K562 (cell line): ENCODE measurements around the gene SESN2. TPM values are rescaled to one million over a fixed set of nuclear protein-coding genes. Genes with fewer than 3 reads are reported as not detected.

Experiments
- ADNP ChIP-seq: fragments of 200-800 bp; sonication (Bioruptor generic); IDR thresholded peaks from 2 replicates; pipeline ENCODE4 v1.6.1; 2016; ENCODE audit warnings: missing genetic modification characterization, missing compliant biosample characterization
- ATF7 ChIP-seq: fragments of 450-650 bp; IDR thresholded peaks from 2 replicates; pipeline ENCODE4 v1.7.1; 2014; ENCODE audit warnings: mild to moderate bottlenecking, moderate library complexity
- CBFA2T3 ChIP-seq: fragments of 450-650 bp; IDR thresholded peaks from 2 replicates; pipeline ENCODE4 v1.6.1; 2017
- ELF4 ChIP-seq: fragments of 450-650 bp; formaldehyde crosslinking; IDR thresholded peaks from 2 replicates; pipeline ENCODE4 v1.4.0; 2022; ENCODE audit warnings: missing genetic modification characterization
- GTF2F1 ChIP-seq: IDR thresholded peaks from 2 replicates; pipeline ENCODE4 v1.6.1; 2011; ENCODE audit warnings: low read depth, low read length, improper control_type of control experiment
- HDAC3 ChIP-seq: fragments of 450-650 bp; IDR thresholded peaks from 2 replicates; pipeline ENCODE4 v1.6.1; 2018; ENCODE audit warnings: borderline replicate concordance, mild to moderate bottlenecking, moderate library complexity; ENCODE audit not compliant: partially characterized antibody
- KAT8 ChIP-seq: fragments of 450-650 bp; IDR thresholded peaks from 2 replicates; pipeline ENCODE4 v1.6.1; 2016; ENCODE audit warnings: low read depth, mild to moderate bottlenecking
- KLF13 ChIP-seq: fragments of 450-650 bp; IDR thresholded peaks from 2 replicates; pipeline ENCODE4 v1.6.1; 2016; ENCODE audit warnings: missing genetic modification characterization, low read depth, mild to moderate bottlenecking, missing compliant biosample characterization, moderate library complexity, borderline replicate concordance
- MEF2A ChIP-seq: IDR thresholded peaks from 2 replicates; pipeline ENCODE4 v1.6.1; 2011; ENCODE audit warnings: low read depth, mild to moderate bottlenecking, low read length, moderate library complexity; ENCODE audit not compliant: control insufficient read depth
- PCBP2 ChIP-seq: fragments of 200-400 bp; formaldehyde crosslinking; IDR thresholded peaks from 2 replicates; pipeline ENCODE4 v1.6.1; 2018; ENCODE audit warnings: low read length, low read depth, mild to moderate bottlenecking, moderate library complexity; ENCODE audit not compliant: poor library complexity, severe bottlenecking
- POU5F1 ChIP-seq: fragments of 150-350 bp; IDR thresholded peaks from 2 replicates; pipeline ENCODE4 v1.6.1; 2014; ENCODE audit warnings: borderline replicate concordance, low read length, low read depth, mild to moderate bottlenecking; ENCODE audit not compliant: partially characterized antibody
- PPARD ChIP-seq: fragments of 250-450 bp; sonication (Bioruptor Pico); IDR thresholded peaks from 2 replicates; pipeline ENCODE4 v1.8.0; 2022; ENCODE audit warnings: inconsistent platforms, mild to moderate bottlenecking, moderate library complexity
- RCOR1 ChIP-seq, 2 experiments: IDR thresholded peaks; 2 replicates each; pipeline ENCODE4 v1.6.1; 2012; ENCODE audit warnings: low read depth in 2 of 2, low read length in 2 of 2, borderline replicate concordance in 1 of 2, improper control_type of control experiment in 1 of 2
- STAT5B ChIP-seq: fragments of 250-450 bp; sonication (Bioruptor Pico); IDR thresholded peaks from 2 replicates; pipeline ENCODE4 v1.8.0; 2021; ENCODE audit warnings: mild to moderate bottlenecking, inconsistent platforms
- ZNF175 ChIP-seq: fragments of 200-800 bp; sonication (Bioruptor generic); IDR thresholded peaks from 2 replicates; pipeline ENCODE4 v1.6.1; 2016; ENCODE audit warnings: low read depth, mild to moderate bottlenecking, missing genetic modification characterization, missing compliant biosample characterization
- ZNF444 ChIP-seq: fragments of 250-450 bp; sonication (Bioruptor Pico); IDR thresholded peaks from 2 replicates; pipeline ENCODE4 v1.4.0; 2020; ENCODE audit warnings: mild to moderate bottlenecking, moderate library complexity
- ZNF584 ChIP-seq: fragments of 200-800 bp; sonication (Bioruptor generic); IDR thresholded peaks from 2 replicates; pipeline ENCODE4 v1.6.1; 2016; ENCODE audit warnings: low read depth, mild to moderate bottlenecking, missing genetic modification characterization, missing compliant biosample characterization
- ZNF586 ChIP-seq: fragments of 450-650 bp; formaldehyde crosslinking; conservative IDR thresholded peaks from 2 replicates; pipeline ENCODE4 v1.4.0; 2020; ENCODE audit warnings: mild to moderate bottlenecking, moderate library complexity
- polyA plus RNA-seq, 8 experiments: library from polyadenylated mRNA; depleted of rRNA in 4 of 8; stranded (reverse) in 5 of 8; unstranded in 3 of 8; fragments of >200 nt; fragmentation: Nextera tagmentation in 2 of 8; fragmentation: Illumina TruSeq in 1 of 8; extraction: Ambion mirVana in 2 of 8; extraction: Trizol in 1 of 8; gene quantifications; 2 replicates each; pipeline versions ENCODE4 v1.2.1 to v1.2.3, GENCODE V29; 2011 to 2014; ENCODE audit warnings: inconsistent platforms in 1 of 8, missing spikeins in 1 of 8
- total RNA-seq, 7 experiments: library from RNA; depleted of rRNA in 6 of 7; stranded (reverse); fragments of >200 nt in 6 of 7; fragmentation: Illumina TruSeq in 2 of 7; extraction: Trizol in 2 of 7; gene quantifications; 2 replicates each; pipeline versions ENCODE4 v1.2.1 to v1.2.3, GENCODE V29; 2011 to 2021; ENCODE audit warnings: low replicate concordance in 1 of 7
- TF ChIP-seq, protein P1 (sequence below): fragments of 450-650 bp; IDR thresholded peaks from 2 replicates; pipeline ENCODE4 v1.6.1; 2016
- TF ChIP-seq, protein P2 (sequence below): fragments of 450-650 bp; IDR thresholded peaks from 2 replicates; pipeline ENCODE4 v1.6.1; 2014; ENCODE audit warnings: low read depth, mild to moderate bottlenecking, moderate library complexity, borderline replicate concordance
- TF ChIP-seq, protein P3 (sequence below): sonication (generic); IDR thresholded peaks from 2 replicates; pipeline ENCODE4 v1.6.1; 2016
- TF ChIP-seq, protein P4 (sequence below): fragments of 450-650 bp; IDR thresholded peaks from one replicate; pipeline ENCODE4 v1.6.1; 2018; ENCODE audit warnings: mild to moderate bottlenecking, moderate library complexity; ENCODE audit not compliant: partially characterized antibody
- TF ChIP-seq, protein P5 (sequence below): sonication (generic); formaldehyde crosslinking; IDR thresholded peaks from 2 replicates; pipeline ENCODE4 v1.9.0; 2022; ENCODE audit warnings: mild to moderate bottlenecking, missing genetic modification reagents

SESN2 gene
- total and polyA plus RNA-seq, 9 of the 15 experiments (the other 6 are each of a cell fraction or from before 2014, with no cell fraction given) = 3.7 to 71.3 (median 16.8) TPM

DNA sequence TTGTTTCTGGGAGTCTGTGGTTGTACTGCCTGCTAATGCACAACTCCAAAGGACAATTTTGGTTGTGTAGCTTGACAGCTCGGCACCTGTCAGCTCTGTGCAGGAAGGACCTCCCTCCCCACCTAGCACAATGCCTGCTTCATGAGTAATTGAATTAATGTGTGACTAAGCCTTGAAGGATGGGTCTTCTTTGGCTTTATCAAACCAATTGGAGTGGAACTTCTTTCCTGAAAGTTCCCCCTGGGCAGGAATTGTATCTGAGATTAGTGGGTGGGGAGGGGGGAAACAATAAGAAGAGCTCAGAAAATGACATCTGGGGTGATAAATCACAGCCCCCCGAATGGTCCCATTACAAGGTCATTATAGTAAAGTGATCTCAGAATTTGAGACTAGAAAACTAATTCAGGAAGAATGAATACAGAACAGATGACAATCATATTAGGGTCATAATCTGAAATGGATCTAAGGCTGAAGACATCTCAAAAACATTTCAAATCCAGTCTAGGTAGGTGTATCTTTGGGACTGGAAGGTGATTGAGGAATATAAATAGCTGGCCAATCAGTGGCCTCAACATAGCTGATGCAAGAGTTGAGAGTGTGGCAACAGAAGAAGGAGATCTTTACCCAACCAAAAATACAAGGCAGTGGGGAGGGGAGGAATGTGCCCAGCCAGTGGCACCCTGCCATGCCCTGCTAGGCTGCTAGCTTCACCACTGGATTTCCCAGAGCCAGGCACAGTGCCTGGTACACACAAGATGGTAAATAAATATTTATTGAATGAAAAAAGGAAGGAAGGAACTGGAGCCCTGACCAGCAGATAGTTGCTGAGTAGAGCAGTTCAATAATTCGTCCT is 10.1 kb upstream of the SESN2 start (continued):
- TF ChIP-seq, protein P1, sequence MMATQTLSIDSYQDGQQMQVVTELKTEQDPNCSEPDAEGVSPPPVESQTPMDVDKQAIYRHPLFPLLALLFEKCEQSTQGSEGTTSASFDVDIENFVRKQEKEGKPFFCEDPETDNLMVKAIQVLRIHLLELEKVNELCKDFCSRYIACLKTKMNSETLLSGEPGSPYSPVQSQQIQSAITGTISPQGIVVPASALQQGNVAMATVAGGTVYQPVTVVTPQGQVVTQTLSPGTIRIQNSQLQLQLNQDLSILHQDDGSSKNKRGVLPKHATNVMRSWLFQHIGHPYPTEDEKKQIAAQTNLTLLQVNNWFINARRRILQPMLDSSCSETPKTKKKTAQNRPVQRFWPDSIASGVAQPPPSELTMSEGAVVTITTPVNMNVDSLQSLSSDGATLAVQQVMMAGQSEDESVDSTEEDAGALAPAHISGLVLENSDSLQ = peak; percentile 70
- TF ChIP-seq GTF2F1 (no peak), MEF2A (peak; percentile 63; the same call in 1 of the 2 replicates), ATF7 (peak; percentile 89; the same call in 1 of the 2 replicates), PCBP2 (no peak), ADNP (no peak), ZNF584 (peak; percentile 86), CBFA2T3 (no peak), ZNF444 (CRISPR knock-in tag) (no peak), KLF13 (peak; percentile 61; the same call in 1 of the 2 replicates), RCOR1 (IDR thresholded peaks at IDR 0.05; ENCODE audit: borderline replicate concordance in 1 of 2, low read depth in 2 of 2, low read length in 2 of 2) (peak in 1 of 2 experiments; percentile 60; a peak in 2 of 4 replicates), PPARD (no peak), STAT5B (CRISPR knock-in tag) (no peak), ELF4 (CRISPR knock-in tag) (no peak), KAT8 (no peak), ZNF586 (CRISPR knock-in tag) (no peak), HDAC3 (no peak), ZNF175 (peak; percentile 75; the same call in 1 of the 2 replicates), POU5F1 (no peak)
- TF ChIP-seq, protein P2, sequence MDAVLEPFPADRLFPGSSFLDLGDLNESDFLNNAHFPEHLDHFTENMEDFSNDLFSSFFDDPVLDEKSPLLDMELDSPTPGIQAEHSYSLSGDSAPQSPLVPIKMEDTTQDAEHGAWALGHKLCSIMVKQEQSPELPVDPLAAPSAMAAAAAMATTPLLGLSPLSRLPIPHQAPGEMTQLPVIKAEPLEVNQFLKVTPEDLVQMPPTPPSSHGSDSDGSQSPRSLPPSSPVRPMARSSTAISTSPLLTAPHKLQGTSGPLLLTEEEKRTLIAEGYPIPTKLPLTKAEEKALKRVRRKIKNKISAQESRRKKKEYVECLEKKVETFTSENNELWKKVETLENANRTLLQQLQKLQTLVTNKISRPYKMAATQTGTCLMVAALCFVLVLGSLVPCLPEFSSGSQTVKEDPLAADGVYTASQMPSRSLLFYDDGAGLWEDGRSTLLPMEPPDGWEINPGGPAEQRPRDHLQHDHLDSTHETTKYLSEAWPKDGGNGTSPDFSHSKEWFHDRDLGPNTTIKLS = no peak
- TF ChIP-seq, protein P3, sequence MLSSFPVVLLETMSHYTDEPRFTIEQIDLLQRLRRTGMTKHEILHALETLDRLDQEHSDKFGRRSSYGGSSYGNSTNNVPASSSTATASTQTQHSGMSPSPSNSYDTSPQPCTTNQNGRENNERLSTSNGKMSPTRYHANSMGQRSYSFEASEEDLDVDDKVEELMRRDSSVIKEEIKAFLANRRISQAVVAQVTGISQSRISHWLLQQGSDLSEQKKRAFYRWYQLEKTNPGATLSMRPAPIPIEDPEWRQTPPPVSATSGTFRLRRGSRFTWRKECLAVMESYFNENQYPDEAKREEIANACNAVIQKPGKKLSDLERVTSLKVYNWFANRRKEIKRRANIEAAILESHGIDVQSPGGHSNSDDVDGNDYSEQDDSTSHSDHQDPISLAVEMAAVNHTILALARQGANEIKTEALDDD = no peak
- TF ChIP-seq, protein P4, sequence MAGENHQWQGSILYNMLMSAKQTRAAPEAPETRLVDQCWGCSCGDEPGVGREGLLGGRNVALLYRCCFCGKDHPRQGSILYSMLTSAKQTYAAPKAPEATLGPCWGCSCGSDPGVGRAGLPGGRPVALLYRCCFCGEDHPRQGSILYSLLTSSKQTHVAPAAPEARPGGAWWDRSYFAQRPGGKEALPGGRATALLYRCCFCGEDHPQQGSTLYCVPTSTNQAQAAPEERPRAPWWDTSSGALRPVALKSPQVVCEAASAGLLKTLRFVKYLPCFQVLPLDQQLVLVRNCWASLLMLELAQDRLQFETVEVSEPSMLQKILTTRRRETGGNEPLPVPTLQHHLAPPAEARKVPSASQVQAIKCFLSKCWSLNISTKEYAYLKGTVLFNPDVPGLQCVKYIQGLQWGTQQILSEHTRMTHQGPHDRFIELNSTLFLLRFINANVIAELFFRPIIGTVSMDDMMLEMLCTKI = no peak
- TF ChIP-seq, protein P5, sequence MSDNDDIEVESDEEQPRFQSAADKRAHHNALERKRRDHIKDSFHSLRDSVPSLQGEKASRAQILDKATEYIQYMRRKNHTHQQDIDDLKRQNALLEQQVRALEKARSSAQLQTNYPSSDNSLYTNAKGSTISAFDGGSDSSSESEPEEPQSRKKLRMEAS = no peak
